Measurements from ENCODE around the gene STK32C. TPM values are rescaled to one million over a fixed set of nuclear protein-coding genes. Genes with fewer than 3 reads are reported as not detected.

STK32C gene
- total and polyA plus RNA-seq, 10 of the 15 experiments (the other 5 are each of a cell fraction or from before 2014, with no cell fraction given), result 1.5 to 18.1 (median 6.4) TPM

GRCh38 chr10:132220061-132220460 lies 87.7 kb downstream of the STK32C start:
- Histone ChIP-seq H3K4me3 (no peak overlapping the region), H3K4me2 (ENCODE audit: control insufficient read depth, insufficient read depth) (no peak overlapping the region), H3K4me1 (ENCODE audit: control insufficient read depth, insufficient read depth, low read length) (no peaks in the 10 kb centered on the region), H3K36me3 (ENCODE audit: control insufficient read depth in 2 of 2, insufficient read depth in 2 of 2, low read length in 1 of 2) (no peaks in the 10 kb centered on the region), H4K20me1 (ENCODE audit: control insufficient read depth, insufficient read depth) (no peaks in the 10 kb centered on the region), H2AFZ (ENCODE audit: control insufficient read depth, low read depth, low read length) (no peak overlapping the region), H3K27me3 (replicated peaks in 1 of 2; ENCODE audit: control insufficient read depth in 2 of 2, insufficient read depth in 2 of 2, low read length in 1 of 2) (no peaks in the 10 kb centered on the region), H3K9me3 (replicated peaks; ENCODE audit: control insufficient read depth, insufficient read depth, low read length) (no peaks in the 10 kb centered on the region; the same call in 2 of the 3 replicates), H3K9ac (ENCODE audit: control insufficient read depth, insufficient read depth, low read length) (no peak overlapping the region), H3K27ac (ENCODE audit: control insufficient read depth, insufficient read depth) (no peak overlapping the region), H3K79me2 (ENCODE audit: control insufficient read depth, insufficient read depth, low read length) (no peaks in the 10 kb centered on the region)
- POLR2A ChIA-PET, result no interaction called here
- 69% methylated on average over 9 of the region's 9 CpGs for WGBS (ENCODE audit: insufficient coverage, insufficient replicate concordance, low lambda C conversion rate, missing lambda C conversion rate)
- no TSS peak for BruUV-seq (replicated peaks)
- FAIRE-seq (no peak), DNase-seq (ENCODE audit: low read depth, low spot score) (no peak), ATAC-seq (no peak)
- in situ Hi-C loops (cut with MboI) (loop anchor here (5.0 to 10.0 kb wide), 3 partner anchors 127 to 415 kb away; no protein-coding TSS in a partner anchor), intact Hi-C loops (cut with micrococcal nuclease; ENCODE audit: unreplicated experiment) (no loop called here)
- TF ChIP-seq BMI1 (IDR thresholded peaks at IDR 0.05; ENCODE audit: borderline replicate concordance) (no peak), IRF5 (IDR thresholded peaks at IDR 0.05; ENCODE audit: borderline replicate concordance) (no peak), RAD21 (IDR thresholded peaks at IDR 0.05; ENCODE audit: insufficient read depth, low read depth, low read length) (no peak), ZSCAN29 (IDR thresholded peaks at IDR 0.05) (no peak), POLR2A (IDR thresholded peaks at IDR 0.05; ENCODE audit: low read depth, low read length) (no peak)
- CTCF ChIA-PET, result interaction anchor here (1.2 kb wide), 1 partner anchor 234 kb away, joined by 3 read pairs; no protein-coding TSS in a partner anchor
- RAD21 ChIA-PET (ENCODE audit: unreplicated experiment), result no interaction called here
- SMC1A ChIA-PET (ENCODE audit: uncharacterized antibody, unreplicated experiment), result no interaction called here

GRCh38 chr10:132219486-132219885 lies 88.3 kb downstream of the STK32C start:
- H3K79me2 ChIP-seq (ENCODE audit: control insufficient read depth, insufficient read depth, low read length), result no peaks in the 10 kb centered on the region
- no peak overlapping the region for H2AFZ ChIP-seq (ENCODE audit: control insufficient read depth, low read depth, low read length)
- ChIA-PET RAD21 (ENCODE audit: unreplicated experiment) (no interaction called here), SMC1A (ENCODE audit: uncharacterized antibody, unreplicated experiment) (no interaction called here), POLR2A (no interaction called here), CTCF (interaction anchor here (0.6 kb wide), 1 partner anchor 21 kb away, joined by 3 read pairs; no protein-coding TSS in a partner anchor)
- intact Hi-C loops (cut with micrococcal nuclease; ENCODE audit: unreplicated experiment) (no loop called here), in situ Hi-C loops (cut with MboI) (no loop called here)
- H4K20me1 ChIP-seq (ENCODE audit: control insufficient read depth, insufficient read depth), result no peaks in the 10 kb centered on the region
- ATAC-seq (no peak), FAIRE-seq (no peak), DNase-seq (ENCODE audit: low read depth, low spot score) (no peak)
- no peaks in the 10 kb centered on the region; the same call in 2 of the 3 replicates for H3K9me3 ChIP-seq (replicated peaks; ENCODE audit: control insufficient read depth, insufficient read depth, low read length)
- TF ChIP-seq MLLT1 (IDR thresholded peaks at IDR 0.05) (no peak), ATF7 (IDR thresholded peaks at IDR 0.05; ENCODE audit: low read depth) (no peak), NR2F1 (conservative IDR thresholded peaks at IDR 0.05) (no peak), JUNB (IDR thresholded peaks at IDR 0.05) (no peak), E2F4 (IDR thresholded peaks at IDR 0.05; ENCODE audit: low read depth, low read length) (no peak), GATAD2B (conservative IDR thresholded peaks at IDR 0.05; ENCODE audit: low read depth) (no peak)
- H3K4me2 ChIP-seq (ENCODE audit: control insufficient read depth, insufficient read depth), result no peak overlapping the region
- WGBS (ENCODE audit: insufficient coverage, insufficient replicate concordance, low lambda C conversion rate, missing lambda C conversion rate), result 36% methylated on average over 2 of the region's 7 CpGs
- H3K27me3 ChIP-seq (replicated peaks in 1 of 2; ENCODE audit: control insufficient read depth in 2 of 2, insufficient read depth in 2 of 2, low read length in 1 of 2), result no peaks in the 10 kb centered on the region
- no peak overlapping the region for H3K9ac ChIP-seq (ENCODE audit: control insufficient read depth, insufficient read depth, low read length)
- no peaks in the 10 kb centered on the region for H3K36me3 ChIP-seq (ENCODE audit: control insufficient read depth in 2 of 2, insufficient read depth in 2 of 2, low read length in 1 of 2)
- no peak overlapping the region for H3K4me3 ChIP-seq
- no peak overlapping the region for H3K27ac ChIP-seq (ENCODE audit: control insufficient read depth, insufficient read depth)
- H3K4me1 ChIP-seq (ENCODE audit: control insufficient read depth, insufficient read depth, low read length), result no peaks in the 10 kb centered on the region
- BruUV-seq (replicated peaks), result no TSS peak

All from GM12878 (cell line).